ENCODE measurements around the gene STAP2.

The STAP2 gene, protein sequence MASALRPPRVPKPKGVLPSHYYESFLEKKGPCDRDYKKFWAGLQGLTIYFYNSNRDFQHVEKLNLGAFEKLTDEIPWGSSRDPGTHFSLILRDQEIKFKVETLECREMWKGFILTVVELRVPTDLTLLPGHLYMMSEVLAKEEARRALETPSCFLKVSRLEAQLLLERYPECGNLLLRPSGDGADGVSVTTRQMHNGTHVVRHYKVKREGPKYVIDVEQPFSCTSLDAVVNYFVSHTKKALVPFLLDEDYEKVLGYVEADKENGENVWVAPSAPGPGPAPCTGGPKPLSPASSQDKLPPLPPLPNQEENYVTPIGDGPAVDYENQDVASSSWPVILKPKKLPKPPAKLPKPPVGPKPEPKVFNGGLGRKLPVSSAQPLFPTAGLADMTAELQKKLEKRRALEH

DNA sequence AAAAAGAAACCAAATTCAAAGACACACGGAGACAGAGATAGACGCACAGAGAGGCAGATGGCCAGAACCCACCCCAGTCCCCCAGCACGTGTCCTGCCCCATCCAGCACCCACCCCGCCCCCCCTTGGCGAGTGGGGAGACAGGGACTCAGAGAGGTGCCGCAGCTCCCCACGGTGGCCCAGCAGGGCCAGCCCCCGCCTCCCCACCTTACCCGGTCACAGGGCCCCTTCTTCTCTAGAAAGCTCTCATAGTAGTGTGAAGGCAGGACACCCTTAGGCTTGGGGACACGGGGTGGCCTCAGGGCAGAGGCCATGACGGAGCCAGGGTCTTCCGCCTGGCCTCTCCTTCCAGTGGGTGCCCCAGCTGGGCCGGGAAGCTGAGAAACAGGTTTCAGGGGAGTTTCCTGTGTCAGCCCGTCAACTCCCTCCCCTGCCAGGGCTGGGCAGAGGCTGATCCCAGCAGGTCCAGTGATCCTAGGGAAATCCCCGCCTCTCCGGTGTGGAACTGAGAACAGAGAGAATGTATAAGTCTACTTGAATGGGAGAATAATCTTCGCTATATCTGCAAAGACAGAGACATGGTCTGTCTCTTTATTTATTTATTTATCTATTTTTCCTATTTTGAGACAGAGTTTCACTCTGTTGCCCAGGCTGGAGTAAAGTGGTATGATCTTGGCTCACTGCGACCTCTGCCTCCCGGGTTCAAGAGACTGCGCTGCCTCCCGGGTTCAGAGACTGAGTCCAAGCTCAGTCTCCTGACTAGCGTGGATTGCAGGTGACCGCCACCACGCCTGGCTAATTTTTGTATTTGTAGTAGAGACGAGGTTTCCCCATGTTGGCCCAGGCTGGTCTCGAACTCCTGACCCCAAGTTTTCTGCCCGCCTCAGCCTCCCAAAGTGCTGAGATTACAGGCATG lies at the start of gene STAP2:
Gene STAP2, minus strand, starts transcription at position 387 of the 915 bp plus-strand sequence. Its CDS starts 74 bp downstream, at position 313.
- no peak for DNase-seq

DNA sequence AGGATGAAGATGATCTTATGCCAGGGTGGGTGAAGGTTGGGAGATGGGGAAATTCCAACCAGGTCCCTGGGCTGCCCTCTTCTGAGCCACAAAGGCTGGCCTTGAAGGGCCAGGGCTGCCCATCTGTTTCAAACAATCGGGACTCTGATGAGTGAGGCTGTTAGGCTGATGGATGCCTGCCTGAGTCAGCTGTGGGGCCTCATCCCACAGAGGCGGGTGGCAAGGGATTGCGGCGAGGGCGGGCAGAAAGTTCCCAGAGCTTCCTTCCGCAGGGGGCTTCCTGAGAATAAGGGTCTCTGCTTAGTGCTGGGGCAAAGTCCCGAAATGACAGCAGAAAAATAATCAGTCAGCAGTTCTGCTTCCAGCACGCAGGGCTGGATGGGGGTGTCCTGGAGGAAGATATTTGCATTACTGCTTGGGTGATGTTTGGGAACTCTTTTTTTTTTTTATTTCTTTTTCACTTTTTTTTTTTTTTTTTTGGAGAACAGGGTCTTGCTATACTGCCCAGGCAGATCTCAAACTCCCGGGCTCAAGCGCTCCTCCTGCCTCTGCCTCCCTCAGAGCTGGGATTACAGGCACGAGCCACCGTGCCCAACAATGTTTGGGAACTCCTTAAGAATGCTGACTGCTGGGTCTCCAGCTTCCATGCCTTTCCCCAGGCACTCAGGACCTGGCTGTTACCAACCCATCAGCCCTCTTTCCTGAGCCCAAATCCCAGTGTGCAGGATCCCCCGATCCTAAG lies 47.6 kb upstream of the STAP2 start:
- no peak for DNase-seq

DNA sequence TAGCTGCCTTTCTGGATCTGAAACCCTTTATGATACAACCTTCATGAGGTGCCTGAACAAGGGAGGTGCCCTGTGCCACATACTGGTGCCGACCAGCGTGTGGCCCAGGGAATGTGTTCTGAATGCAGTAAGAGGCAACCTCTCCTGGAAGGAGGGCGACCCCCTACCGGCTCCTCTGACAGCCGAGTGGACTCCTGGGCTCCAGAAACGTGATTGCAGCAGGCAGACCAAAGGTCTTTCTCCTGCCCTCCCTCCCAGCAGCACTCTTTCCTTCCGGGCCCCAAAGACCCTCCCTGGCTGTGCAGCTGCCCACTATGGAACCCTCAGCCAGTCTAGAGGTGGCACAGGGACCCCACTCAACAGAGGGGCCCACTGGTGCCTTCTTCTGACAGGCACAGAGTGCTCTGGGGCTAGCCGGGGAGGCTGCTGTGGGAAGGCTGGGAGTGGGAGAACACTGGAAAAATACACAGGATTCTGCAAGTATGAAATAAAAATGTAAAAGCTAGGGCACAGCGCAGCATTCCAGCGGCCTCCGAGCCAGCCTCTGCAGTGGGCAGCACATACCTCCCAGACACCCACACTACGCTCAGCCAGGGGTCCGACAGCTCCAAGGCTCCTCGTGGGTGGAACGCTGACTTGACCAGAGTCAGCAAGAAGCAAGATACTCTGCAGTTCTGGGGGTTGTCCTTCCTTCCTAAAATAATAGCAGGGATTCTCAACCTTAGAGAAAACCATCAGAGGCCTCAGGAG lies 46.8 kb upstream of the STAP2 start:
- no peak for DNase-seq

DNA sequence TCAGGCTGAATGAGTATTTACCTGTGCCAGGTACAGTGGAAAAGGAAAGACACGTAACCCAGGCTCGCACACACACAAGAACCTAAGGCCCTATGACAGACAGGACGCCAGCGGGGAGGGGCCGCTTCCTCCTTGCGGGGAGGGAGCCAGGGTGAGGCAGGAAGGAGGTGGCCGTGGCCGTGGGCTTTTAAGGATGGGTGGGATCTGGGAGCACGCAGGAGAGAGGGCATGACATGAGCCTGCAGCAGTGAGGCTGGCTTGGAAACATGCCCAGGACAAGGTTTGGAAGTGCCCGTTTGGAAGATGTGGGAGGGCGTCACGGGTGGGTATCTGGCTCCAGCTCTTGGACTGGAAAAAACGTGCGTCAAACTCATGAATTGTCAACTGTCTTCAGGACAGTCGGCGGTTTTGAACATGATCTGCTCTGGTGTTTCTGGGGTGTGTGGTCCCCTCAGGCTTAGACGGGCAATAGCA lies 41.7 kb upstream of the STAP2 start:
- DNase-seq, result no peak

DNA sequence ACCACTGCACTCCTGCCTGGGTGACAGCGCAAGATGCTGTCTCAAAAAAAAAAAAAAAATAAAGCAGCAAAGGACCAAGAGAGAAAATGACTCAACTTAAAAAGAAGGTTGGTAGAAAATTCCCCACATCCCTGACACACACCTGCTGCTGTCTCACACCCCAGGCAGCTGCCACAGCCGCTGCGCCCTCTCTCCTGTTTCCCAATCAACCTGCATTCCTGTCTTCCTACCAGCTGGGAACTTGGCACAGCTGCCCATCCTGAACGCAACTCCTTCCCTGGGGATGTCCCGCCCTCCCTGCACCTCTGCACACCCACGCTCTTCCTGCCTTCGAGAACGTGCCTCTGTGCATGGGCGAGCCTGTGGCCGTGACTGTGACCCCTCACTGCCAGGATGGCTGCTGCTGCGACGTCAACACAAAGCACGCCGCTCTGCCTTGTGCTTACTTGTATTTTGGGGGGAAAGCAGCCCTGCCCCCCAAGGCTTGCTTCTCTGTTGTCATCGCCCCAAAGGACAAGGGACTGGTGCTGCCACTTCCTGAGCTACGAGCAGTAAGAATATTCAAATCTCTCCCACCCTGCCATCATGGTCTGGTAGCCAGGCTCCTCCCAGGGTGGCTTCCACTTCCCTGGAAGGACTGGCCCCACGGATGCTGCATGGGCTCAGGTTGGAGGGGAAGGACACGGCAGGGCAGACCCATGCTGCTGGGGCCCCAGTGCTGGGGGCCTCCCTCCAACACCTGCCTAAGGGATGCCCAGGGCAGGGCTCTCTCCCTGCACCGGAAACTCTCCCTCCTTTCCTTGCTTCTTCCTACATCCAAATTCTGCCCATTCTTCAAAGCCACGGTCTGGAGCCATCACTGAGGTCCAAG lies 41.0 kb upstream of the STAP2 start:
- no peak for DNase-seq

DNA sequence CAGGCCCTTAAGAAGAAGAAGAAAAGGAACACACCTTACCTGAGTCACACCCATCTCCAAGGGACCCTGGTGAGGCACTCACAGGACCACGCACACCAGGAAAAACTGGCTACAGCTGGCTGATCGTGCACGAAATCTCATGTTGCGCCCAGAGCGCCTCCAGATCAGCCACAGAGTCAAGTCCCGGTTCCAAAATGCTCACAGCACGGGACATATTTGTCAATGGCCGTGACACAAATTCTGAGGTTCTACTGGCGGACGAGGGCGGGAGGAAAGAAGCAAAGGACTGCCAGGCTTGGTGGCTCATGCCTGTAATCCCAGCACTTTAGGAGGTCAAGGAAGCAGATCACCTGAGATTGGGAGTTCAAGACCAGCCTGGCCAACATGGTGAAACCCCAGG lies 40.3 kb upstream of the STAP2 start:
- DNase-seq, result no peak

DNA sequence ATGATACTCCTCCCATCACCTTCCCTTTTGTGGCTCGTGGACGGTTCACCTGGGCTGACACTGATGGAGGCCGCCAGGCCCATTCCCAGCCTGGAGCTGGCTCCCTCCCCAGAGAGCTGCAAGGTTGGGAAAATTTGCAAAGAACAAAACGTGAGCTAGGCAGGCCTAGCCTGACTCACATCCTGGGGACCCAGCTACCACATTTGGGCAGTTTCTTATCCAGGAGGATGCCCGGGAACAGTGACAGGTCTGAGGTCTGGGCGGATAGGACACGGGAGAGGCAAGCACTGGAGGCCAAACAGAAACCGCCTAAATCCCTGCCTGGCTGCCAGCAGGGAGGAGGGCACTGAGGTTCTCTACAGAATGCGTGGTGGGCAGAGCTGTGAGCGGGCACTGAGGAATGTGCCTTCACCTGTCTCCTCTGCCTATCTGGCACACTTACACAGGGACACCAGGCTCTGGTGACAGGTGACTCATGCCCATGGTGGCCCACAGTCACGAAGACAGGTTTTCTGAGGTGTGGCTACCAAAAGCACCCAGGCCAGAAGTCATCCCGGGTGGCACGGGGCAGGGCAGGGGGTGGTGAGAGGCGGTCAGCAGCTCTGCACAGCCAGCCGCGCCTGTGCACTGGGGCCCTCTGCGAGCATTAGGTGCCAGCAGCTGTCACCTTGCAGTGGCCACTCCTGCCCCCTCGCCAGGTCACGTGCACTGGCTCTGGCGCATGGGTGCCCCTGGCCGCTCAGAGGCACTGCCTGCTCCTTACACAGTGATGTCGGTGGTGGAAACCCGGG lies 38.6 kb upstream of the STAP2 start:
- DNase-seq, result no peak

DNA sequence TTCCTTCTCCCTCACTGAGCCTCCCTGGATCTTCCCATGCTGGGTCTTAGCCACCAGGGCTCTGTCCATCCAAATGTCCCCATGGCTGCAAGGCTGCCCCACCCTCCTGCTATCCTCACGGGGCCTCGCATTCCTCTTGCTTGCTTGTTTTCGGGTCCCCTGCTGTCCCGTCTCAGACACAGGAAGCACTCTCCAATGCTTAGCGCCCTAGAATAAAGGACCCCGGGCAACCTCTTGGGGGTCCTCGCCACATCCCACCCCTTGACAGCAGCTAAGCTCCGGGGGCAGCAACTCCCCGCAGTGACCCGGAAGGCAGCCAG lies 38.0 kb upstream of the STAP2 start:
- no peak for DNase-seq

DNA sequence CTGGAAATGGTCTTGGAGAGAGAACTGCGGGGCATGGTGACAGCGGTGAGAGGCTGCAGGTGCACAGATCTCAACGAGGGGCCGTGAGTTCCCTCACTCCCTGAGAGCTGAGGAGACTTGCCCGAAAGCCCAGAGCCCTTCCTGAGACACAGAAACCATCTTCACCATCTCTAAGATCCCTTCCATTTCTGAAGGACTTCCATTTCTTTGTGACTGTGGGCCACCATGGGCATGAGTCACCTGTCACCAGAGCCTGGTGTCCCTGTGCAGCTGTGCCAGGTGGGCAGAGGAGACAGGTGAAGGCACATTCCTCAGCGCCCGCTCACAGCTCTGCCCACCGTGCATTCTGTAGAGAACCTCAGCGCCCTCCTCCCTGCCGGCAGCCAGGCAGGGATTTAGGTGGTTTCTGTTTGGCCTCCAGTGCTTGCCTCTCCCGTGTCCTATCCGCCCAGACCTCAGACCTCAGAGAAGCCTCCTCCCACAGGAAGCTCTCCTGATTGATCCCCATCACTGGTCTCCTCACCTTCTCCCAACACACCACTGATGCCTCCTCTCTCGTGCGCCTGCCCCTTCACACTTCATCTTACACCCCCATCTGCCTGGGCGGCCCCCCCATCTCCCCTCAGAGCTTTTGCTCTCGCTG lies 37.5 kb upstream of the STAP2 start:
- no peak for DNase-seq

DNA sequence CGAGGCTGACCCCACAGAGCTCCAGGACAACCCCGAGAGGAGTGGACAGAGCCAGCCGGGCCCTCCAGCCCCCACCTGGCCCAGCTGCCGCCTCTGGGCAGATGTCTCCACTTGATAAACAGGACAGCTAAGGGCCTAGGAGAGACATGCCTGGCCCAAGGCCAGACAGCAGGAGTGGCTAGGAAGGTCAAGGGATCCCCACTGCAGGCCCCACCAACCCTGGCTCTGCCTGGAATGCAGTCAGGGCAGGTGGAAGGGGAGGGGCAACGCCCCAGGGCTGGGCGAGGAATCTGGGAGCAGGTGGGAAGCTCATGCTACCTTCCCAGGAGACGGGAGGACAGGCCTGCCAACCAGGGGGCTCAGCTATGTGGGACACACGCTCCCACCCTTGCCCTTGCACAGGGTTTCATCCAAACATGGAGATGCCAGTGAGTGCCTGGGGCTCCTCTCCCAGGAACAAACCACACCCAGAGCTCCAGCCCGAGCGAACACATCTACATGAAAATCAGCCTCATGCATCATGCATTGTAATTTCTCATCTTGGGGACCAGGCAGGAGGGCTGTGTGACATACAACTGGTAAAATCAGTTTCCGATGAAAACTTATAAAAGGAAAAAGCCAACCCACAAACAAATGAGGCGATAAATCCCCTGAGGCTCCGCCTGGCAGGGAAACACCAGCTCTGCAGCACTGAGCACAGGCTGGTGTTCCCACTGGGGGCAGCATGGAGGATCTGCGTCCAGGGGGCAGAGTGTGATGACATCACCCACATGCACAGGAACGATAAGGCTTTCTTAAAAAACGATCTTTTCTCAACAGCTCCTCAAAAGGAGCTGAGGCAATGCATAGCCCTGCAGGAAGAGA lies 36.8 kb upstream of the STAP2 start:
- no peak for DNase-seq

DNA sequence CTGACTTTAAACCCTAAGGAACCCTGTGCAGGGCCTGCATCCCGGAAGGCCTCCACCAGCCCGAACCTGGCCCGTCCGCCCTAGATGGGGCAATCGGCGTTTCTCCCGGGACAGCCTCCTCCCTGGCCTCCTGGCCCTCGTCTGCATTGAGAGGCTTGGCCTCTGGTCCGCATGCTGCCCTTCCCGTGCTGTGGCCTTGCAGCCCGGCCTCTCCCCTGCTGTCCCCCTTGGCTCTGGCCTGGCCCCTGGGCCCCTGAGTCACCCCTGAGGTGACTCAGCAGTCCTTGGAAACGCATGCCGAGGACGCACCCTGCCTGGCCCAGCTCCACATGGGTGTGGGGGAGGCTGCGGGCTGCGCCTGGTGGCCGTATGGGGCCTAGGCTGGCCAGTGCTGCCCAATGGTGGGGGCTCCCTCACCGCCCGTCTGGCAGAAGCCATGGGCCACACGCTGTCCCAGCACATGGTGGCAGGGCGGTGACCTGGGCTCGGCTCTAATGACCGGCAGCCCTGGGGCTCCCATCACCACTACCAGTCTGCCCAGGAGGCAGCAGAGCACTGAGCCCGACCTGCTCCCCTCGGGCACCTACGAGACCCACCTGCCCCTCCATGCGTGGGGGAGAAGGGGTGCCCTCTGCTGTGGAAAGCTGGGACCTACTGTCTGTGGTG lies 36.0 kb upstream of the STAP2 start:
- no peak for DNase-seq

DNA sequence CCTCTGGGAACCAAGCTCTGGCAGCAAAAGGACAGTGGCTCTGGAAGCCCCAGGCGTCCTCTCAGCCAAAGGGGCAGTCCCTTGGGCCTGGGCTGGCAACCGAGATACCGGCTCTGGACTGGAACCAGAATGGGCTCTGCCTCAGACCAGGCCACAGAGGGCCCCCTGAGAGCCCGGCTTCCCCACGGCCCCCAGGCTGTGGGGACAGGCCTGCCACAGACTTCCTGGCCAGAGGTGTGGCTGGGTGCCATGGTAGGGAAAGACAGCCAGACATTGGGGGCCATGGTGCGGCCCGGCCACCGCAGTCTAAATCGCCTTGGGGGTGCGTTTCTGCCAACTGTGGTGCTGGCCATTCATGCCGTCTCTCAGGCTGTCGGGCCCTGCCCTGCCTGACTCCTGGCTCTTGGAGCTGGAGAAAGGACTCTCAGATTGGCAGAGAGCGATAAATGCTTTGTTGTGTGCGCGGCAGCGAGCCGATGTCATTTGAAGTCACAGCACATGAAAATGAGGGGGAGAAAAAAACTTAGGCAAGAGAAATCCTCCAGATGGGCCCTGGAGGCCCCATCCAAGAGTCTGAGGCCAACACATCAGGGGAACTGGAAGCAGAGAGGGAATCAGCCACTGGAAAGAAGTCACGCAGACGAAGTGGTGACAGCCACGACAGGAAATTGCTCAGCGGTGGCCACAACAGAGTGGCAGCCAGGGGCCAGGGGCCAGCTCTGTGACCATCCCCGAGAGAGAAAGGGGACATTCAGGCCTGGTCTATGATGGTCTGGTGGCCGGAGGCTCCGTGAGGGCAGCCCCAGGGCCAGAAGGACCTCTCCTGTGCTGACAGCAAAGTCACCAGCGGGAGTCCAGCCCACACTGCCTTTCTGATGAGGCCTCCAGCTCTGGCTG lies 35.2 kb upstream of the STAP2 start:
- no peak for DNase-seq

DNA sequence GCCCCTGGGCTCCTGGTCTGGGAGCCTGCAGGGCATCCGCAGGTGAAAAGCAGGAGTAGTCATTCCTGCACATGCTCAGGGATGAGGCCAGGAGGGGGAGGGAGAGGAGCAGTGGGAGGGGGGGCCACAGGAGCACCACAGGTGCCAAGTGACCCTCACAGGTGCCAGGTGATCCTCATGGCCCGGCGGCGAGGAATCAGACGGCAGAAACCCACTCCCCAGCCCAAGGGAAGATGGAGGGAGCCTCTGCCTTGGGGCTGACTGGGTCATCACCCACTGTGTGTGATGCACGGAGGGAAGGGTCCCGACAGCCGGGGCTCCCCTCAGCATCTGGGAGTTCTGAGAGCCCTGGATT lies 34.4 kb upstream of the STAP2 start:
- no peak for DNase-seq

DNA sequence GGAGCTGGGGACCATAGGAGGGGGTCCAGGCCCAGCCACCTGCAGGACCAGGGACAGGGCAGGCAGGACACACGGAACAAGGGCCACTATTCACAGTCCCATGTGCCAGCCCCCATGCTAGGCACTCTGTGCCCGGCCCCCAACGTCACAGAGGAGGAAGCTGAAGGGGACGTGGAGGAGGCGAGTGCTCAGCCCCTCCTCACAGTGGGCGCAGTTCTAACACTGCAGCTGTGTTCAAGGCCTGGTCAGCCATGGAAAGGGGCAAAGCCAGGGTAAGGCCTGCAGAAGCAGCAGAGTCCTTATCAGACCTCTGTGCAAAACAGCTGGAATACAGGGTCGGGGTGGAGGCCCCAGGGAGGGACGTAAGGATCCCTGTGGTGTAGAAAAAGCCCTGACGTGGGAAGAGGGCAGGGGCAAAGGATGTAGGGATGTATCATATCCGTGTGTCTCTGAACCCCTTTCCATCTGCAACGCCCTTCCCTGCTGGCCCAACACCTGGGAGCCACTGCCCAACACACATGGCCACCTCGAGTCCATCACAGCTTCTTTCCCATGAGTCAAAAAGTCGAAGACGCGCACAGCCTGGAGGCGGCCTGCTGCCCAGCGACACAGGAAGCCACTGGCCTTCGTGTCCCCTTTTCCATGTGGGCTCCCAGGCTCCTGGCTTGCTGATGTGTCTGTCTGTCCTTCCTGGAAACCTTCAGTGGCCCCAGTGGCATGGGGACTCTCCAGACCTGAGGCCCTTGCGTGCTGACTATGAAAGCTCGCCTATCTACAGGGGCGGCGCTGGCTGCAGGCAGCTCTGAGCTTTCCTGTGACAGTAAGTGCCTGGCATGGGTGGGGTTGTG lies 33.8 kb upstream of the STAP2 start:
- DNase-seq, result no peak

DNA sequence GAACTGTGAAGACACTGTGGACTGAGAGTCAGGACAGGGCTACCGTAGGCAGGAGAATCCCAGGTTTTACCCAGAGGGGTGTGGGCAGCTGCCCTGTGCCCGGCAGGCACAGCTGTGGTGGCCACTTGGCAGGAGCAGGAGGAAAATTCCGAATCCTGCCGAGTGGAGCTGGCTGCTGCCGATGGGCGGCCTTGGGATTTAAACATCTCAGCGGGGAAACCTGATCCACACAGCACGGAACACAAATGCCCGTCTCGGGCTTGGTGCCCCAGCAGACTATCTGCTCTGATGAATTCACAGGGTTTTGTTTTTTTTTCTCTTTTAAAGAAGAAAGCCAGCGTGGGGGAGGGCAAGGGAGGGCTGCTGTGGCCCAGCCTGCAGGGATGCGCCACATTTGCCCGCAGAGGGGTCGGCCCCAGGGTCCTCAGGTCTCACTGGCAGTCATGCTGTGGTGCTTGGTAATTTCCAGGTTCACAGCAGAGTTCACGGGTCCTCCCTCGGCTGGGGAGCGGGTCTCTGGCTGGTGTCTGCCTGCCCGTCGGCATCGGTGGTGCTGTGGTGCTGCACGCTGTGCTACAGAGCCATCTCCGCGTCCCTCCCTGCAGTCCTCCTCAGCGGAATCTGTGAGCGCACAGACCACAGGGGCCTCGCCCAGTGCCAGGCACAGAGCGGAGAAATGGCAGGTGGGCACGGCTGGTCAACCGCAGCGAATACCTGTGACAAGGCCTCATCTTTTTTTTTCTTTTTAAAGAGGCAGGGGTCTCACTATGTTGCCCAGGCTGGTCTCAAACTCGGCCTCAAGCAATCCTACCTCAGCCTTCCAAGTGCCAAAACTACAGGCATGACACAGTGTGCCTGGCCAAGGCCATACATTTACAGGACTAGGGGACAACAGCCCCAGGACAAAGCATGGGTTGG lies 32.9 kb upstream of the STAP2 start:
- no peak for DNase-seq
